OCI-LY1 (cell line): ENCODE data around the gene CLP1.

Experiments used
- CTCF ChIP-seq: fragments of 200-600 bp; sonication (generic), shearing (Covaris generic); IDR thresholded peaks from 2 replicates; pipeline ENCODE4 v1.5.1; 2017; ENCODE audit warnings: mild to moderate bottlenecking, antibody characterized with exemption, low read length, moderate library complexity, mixed read lengths
- EZH2 ChIP-seq: fragments of 200-600 bp; sonication (generic), shearing (Covaris generic); IDR thresholded peaks from 2 replicates; pipeline ENCODE4 v1.8.0; 2017; ENCODE audit warnings: borderline replicate concordance, mixed run types, mild to moderate bottlenecking, antibody characterized with exemption, low read length, moderate library complexity, mixed read lengths

- no peak for TF ChIP-seq CTCF
- TF ChIP-seq EZH2: no peak
These were observed 23.0 kb downstream of the CLP1 start for GRCh38 chr11:57680552-57680874.
